Lower leg skin (tissue), 4 donors: ENCODE data around the gene CABS1. TPM values are rescaled to one million over a fixed set of nuclear protein-coding genes. Genes with fewer than 3 reads are reported as not detected.

Source experiments
- DNase-seq, 2 donors: peaks; one replicate each; pipeline ENCODE4 v3.0.0-alpha.2; 2019; ENCODE audit warnings: low spot score in 2 of 2
- H3K4me3 ChIP-seq: fragments of 200-600 bp; sonication (generic); 2 replicates; pipeline ENCODE4 v1.5.1; 2017; ENCODE audit warnings: mild to moderate bottlenecking, low read depth; ENCODE audit not compliant: poor library complexity, severe bottlenecking
- CTCF ChIP-seq, 3 donors: fragments of 450-650 bp; IDR thresholded peaks; one replicate each; pipeline ENCODE4 v1.5.1; 2016; ENCODE audit warnings: antibody characterized with exemption in 3 of 3, mild to moderate bottlenecking in 3 of 3, moderate library complexity in 2 of 3
- POLR2A ChIP-seq, 2 donors: fragments of 450-650 bp; IDR thresholded peaks; one replicate each; pipeline ENCODE4 v1.6.1; 2016 to 2017; ENCODE audit warnings: antibody characterized with exemption in 2 of 2, mild to moderate bottlenecking in 1 of 2, moderate library complexity in 1 of 2
- WGBS, 2 donors: methylation state at CpG; one replicate each; pipeline ENCODE4 v1.1.5; 2018; 5-methylcytosine and 5-hydroxymethylcytosine counted together
- intact Hi-C: fragments of 100-400 bp; cut with DNase I; formaldehyde crosslinking; loops from one replicate; pipeline ENCODE4 v1.15.0; 2023; ENCODE audit warnings: low total_unique reads
- total RNA-seq, 4 donors: library from RNA; depleted of rRNA; stranded (reverse); fragments of >200 nt; gene quantifications; one replicate each; pipeline ENCODE4 v1.1.0, GENCODE V29; 2016

Gene CABS1
- total RNA-seq: not detected

- TF ChIP-seq CTCF (IDR thresholded peaks at IDR 0.05) (no peak), POLR2A (IDR thresholded peaks at IDR 0.05) (no peak)
- DNase-seq: no peak
- intact Hi-C loops: no loop called here
- H3K4me3 ChIP-seq: no peak within 1 kb of the TSS
- 95 to 97% methylated on average over 3 of the region's 3 CpGs for WGBS, 2 donors
These were observed at the start of gene CABS1 for GRCh38 chr4:70334681-70335080. Gene CABS1, plus strand, starts transcription at chr4:70334981. Its CDS starts 59 bp downstream, at chr4:70335040.

- DNase-seq: no peak
- intact Hi-C loops: no loop called here
- no peak overlapping the region for H3K4me3 ChIP-seq
- no peak for TF ChIP-seq POLR2A (IDR thresholded peaks at IDR 0.05)
- no peak for TF ChIP-seq CTCF (IDR thresholded peaks at IDR 0.05)
- WGBS, 2 donors: 67 to 79% methylated on average over 1 of the region's 1 CpG
These were observed 46.1 kb upstream of the CABS1 start for GRCh38 chr4:70288651-70289050.

GRCh38 chr4:70291341-70291740, 43.4 kb upstream of the CABS1 start:
- TF ChIP-seq POLR2A (IDR thresholded peaks at IDR 0.05) (no peak), CTCF (IDR thresholded peaks at IDR 0.05) (no peak)
- DNase-seq: no peak
- WGBS, 2 donors: 56 to 58% methylated on average over 2 of the region's 2 CpGs
- H3K4me3 ChIP-seq: no peak overlapping the region
- intact Hi-C loops: no loop called here

GRCh38 chr4:70297576-70297975, 37.2 kb upstream of the CABS1 start:
- no peak for DNase-seq
- intact Hi-C loops: no loop called here
- no peak overlapping the region for H3K4me3 ChIP-seq
- TF ChIP-seq CTCF (IDR thresholded peaks at IDR 0.05) (no peak), POLR2A (IDR thresholded peaks at IDR 0.05) (no peak)

- intact Hi-C loops: no loop called here
- DNase-seq: no peak
- WGBS, 2 donors: 22 to 31% methylated on average over 1 of the region's 1 CpG
- TF ChIP-seq POLR2A (IDR thresholded peaks at IDR 0.05): no peak
- TF ChIP-seq CTCF (IDR thresholded peaks at IDR 0.05): no peak
- no peak overlapping the region for H3K4me3 ChIP-seq
These were observed 36.7 kb upstream of the CABS1 start for GRCh38 chr4:70298051-70298450.

- DNase-seq: no peak
- TF ChIP-seq POLR2A (IDR thresholded peaks at IDR 0.05) (no peak), CTCF (IDR thresholded peaks at IDR 0.05) (no peak)
- intact Hi-C loops: no loop called here
- H3K4me3 ChIP-seq: no peak overlapping the region
- WGBS, 2 donors: 100% methylated on average over 2 of the region's 2 CpGs
These were observed 35.1 kb upstream of the CABS1 start for GRCh38 chr4:70299643-70300042.
